CD4-positive, alpha-beta T cell treated with Interleukin-15 for 4 hours (primary cell): ENCODE measurements around the gene TSNAXIP1.
A peak's percentile ranks its signal among the peaks of the same experiment; 100 is the strongest.

Experiments
- DNase-seq: peaks from one replicate; pipeline ENCODE4 v3.0.0-alpha.2; 2020; ENCODE audit warnings: low spot score

Gene TSNAXIP1, protein sequence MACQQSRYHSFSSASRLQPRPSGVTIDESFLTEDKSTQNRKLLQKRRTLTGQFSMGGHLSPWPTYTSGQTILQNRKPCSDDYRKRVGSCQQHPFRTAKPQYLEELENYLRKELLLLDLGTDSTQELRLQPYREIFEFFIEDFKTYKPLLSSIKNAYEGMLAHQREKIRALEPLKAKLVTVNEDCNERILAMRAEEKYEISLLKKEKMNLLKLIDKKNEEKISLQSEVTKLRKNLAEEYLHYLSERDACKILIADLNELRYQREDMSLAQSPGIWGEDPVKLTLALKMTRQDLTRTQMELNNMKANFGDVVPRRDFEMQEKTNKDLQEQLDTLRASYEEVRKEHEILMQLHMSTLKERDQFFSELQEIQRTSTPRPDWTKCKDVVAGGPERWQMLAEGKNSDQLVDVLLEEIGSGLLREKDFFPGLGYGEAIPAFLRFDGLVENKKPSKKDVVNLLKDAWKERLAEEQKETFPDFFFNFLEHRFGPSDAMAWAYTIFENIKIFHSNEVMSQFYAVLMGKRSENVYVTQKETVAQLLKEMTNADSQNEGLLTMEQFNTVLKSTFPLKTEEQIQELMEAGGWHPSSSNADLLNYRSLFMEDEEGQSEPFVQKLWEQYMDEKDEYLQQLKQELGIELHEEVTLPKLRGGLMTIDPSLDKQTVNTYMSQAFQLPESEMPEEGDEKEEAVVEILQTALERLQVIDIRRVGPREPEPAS

DNA sequence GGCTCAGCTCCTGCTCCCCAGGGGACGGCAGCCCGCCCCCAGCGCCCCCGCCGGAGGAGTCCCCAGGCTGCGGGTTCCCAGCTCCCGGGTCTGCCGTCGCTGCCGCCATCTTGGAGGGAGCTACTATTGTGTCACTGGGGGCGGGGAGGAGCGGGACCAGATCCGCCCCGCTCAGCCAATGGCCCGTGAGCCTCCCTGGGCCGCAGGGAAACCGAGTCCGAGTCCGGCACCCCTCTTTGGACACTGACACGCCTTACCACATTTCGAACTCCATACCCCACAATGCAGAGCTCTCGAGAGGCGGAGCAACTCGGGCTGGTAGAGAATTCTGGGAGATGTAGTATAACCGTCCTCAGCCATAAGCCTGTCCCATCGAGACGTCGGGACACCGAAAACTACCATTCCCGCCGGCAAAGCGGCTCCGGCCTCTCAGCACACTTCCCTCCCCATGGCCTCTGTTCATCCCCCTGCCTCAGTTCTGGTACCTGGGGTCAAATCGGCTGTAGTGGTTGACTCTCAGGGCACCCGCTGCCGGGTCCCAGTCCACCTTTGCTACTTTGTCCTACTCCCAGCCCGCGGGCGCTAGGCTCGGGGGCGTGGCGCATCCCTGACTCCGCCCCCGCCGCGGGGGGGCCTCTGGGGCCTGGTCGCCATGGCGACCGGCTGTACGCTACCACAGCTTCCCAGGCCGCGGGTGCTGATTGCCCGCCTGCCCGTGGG is at the start of gene TSNAXIP1, which contains the start of gene RANBP10:
TSS of gene TSNAXIP1 (plus strand) at position 462 of the 720 bp plus-strand sequence. CDS start 261 bp downstream, outside the sequence.
TSS of gene RANBP10 (minus strand) at position 133 of the 720 bp plus-strand sequence. CDS start at position 109, 24 bp downstream.
- DNase-seq, result peak; percentile 98

DNA sequence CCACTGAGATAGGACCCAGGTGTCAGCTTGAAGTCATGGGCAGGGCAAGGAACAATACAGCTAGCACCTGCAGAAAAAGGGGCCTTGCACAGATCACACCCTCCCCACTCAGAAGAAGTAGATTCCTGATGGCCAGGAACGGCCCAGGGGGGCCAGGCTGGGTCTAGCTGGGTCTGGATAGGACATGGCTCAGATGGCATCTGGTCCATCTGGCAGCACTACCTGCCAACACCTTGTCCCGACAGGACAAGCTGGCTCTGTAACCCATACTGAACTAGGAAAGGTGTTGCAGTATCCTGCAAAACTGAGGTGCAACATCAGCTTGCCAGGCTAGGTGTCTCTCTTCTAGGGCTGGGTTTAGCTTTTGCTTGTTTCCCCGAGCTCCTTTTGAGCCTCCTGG is 48.7 kb upstream of the TSNAXIP1 start:
- DNase-seq, result no peak

DNA sequence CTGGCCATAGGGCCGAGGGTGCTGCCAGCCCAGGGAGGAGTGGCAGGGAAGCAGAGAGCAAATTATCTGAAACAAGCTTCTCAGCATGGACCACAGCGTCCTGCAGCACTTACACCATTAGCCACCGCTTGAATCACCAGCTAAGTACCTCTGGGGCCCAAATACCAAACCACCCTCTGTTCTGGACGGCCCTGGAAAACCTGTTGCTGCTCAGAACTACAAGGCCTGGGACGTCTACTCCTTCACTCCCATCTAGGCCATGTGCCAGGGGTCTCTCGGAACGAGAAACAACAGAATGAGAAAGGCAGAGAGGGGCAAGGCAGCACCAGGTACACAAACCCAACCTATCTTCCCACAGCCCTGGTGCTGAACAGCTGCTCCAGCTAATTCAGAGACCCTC is 47.7 kb upstream of the TSNAXIP1 start:
- no peak for DNase-seq

DNA sequence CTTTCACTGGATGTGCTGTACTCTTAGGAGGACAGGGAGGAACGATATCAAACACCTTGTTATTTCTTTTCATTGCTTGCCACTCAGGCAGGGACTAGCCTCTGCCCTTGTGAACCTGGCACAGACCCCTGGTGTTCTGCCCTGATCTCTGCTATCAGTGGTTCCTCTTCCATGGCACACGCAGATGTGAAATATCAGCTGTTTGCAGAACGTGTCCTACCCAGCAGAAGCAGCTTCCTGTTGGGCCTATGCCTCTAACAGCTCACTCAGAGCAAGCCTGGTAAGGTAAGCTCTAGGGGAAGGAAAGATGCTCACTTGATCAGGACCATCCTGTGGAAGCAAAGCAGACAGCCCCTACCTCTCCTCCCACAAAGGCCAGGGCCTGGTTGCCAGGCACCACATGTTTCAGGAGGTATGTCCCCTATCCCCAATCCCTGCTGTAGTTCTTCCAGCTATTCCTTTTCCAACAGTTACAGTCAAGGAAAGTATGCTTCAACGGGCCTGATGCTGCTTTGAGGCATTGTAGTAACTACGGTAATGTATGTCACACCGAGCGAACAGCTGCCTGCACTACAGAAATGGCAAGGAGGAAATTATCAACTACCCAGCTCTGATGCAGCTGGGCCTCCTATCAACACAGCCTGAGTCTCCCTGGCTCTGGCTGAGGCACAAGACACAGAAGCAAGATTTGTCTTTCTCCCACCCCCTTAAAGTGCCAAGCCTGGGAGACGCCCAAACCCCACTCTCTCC is 46.3 kb upstream of the TSNAXIP1 start:
- DNase-seq, result no peak

DNA sequence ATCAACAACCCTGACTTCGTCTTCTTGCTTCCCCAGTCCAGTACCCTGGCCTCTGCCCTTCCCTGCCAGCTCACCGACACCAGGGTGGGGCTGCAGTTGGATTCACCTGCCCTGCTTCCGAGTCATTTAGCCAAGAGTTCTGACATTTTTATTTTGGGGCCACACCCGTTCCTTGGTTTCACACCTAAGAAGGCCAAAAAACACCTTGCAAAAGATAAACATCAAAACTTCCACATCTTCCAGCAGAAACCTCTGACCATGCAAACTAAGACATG is 45.8 kb upstream of the TSNAXIP1 start:
- no peak for DNase-seq

DNA sequence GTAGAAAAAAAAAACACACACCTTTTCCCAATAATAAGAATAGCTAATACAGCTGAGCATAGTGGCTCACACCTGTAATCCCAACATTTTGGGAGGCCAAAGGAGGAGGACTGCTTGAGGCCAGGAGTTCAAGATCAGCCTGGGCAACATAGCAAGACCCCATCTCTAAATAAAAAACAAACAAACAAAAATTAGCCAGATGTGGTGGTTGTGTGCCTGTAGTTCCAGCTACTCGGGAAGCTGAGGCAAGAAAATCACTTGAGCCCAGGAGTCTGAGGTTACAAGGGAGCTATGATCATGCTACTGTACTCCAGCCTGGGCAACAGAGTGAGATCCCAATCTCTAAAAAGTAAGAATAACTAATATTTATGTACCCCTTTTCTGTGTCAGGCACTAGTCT is 44.8 kb upstream of the TSNAXIP1 start:
- no peak for DNase-seq

DNA sequence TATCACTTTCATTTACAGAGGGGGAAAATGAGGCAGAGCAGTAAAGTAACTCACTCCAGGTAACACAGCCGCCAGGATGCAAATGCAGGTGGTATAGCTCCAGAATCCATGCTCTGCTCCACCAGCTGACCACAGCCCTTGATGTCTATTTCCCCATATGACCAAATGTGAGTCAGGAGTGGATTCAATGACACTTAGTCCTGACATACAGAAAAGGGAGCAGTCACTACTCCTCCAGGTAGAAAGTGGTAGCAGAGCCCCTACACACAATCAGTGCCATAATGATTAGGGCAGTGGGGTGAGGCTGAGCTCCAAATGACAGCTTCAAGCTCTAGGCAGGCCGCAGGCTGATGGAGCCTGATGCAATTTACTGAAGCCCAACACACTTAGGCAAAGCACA is 44.3 kb upstream of the TSNAXIP1 start:
- DNase-seq, result no peak

DNA sequence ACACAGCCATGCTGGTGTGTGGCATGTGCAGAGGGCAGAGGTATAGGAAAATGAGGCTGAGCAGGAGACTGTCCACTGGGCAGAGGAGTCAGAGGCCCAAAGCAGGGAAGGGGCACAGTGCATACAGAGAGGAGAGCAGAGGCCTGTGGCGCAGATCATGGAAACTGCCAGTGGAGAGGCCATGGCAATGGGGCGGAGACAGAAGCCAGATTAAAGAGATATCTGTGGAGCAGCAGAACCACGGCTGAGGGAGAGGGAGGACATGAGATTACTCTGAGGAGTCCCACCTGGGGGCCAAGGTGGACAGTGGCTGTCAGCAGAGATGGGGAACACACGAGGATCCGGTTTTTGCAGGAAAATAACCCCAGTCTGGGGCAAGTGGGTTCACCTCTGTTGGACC is 43.6 kb upstream of the TSNAXIP1 start:
- DNase-seq, result no peak

DNA sequence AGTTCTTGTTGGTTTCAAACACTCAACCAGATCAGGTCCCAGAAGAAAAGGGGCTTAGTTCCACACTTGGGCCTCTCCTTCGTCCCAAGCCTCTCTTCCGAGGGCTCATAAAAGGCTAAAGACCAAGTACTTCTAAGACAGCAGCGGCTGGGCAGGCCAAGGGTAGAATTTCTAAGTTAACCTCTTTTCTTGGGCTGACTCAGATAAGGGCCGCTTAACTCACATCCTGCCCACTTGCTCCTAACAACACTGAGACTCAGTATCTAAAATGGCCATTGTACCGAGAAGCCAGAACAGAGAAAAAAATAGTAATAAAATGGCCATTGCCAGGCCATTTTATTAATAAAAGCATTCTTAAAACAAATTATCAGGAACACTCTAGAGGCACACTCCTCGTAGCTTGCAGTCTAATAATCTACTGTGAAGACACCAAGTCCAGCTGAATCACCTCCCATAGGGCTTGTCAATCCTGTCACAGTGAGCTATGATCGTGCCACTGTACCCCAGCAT is 42.5 kb upstream of the TSNAXIP1 start:
- DNase-seq, result no peak

DNA sequence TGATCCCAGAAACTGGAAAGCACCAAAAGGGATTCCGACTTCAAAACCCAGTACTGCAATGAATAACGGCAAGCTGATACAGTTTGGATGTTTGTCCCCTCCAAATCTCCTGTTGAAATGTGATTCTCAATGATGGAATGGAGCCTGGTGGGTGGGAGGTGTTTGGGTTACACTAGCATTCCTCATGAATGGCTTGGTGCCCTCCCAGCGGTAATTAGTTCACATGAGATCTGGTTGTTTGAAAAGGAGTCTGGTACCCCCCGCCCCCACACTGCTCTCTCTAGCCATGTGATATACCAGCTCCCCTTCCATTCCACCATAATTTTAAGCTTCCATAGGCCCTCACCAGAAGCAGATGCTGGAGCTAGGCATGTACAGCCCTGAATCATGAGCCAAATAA is 40.4 kb upstream of the TSNAXIP1 start:
- no peak for DNase-seq

DNA sequence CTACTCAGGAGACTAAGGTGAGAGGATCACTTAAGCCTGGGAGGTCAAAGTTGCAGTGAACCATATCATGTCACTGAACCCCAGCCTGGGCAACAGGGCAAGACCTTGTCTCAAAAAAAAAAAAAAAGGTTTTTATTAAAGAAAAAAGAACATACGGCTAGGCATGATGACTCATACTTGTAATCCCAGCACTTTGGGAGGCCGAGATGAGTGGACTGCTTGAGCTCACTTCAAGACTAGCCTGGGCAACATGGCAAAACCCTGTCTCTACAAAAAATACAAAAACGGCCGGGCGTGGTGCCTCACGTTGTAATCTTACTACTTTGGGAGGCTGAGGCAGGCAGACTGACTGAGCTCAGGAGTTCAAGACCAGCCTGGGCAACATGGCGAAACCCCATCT is 38.7 kb upstream of the TSNAXIP1 start:
- no peak for DNase-seq

DNA sequence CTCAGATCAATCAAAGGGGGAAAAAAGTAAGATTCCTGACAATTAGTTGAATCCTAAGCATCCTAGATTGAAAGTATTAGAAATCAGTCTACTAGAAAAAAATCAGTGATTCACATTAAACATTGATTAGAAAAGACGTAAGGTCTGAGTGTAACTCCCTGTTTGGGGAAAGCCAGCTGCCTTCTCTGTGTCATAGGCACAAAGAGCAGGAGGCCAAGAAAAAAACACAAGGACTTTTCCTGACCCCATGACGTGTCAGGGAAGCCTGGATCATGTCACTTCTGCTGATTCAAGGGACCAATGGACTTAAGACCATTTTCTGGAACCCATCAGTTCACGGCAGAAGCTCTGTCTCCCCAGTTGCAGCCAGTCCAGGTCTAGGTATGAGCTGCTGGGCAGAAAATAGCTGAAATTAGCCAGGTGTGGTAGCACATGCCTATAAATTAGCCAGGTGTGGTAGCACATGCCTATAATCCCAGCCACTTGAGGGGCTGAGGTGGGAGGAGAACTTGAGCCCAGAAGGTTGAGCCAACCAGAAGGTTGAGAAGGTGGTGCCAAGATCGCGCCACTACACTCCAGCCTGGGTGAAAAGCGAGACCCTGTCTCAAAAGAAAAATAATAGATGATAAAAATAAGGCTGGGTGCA is 36.2 kb upstream of the TSNAXIP1 start:
- DNase-seq, result no peak

DNA sequence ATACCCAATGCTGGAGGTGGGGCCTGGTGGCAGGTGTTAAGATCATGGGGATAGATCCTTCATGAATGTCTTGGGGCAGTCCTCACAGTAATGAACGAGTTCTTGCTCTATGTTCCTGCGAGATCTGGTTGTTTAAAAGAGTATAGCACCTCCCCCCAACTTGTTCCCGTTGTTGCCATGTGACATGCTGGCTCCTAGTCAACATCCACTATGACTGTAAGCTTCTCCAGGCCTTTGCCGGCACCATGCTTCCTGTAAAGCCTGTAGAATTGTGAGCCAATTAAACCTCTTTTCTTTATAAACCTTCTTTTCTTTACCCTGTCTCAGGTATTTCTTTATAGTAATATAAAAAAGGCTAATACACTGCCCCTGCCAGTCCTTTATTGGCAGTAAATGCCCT is 33.6 kb upstream of the TSNAXIP1 start:
- no peak for DNase-seq

DNA sequence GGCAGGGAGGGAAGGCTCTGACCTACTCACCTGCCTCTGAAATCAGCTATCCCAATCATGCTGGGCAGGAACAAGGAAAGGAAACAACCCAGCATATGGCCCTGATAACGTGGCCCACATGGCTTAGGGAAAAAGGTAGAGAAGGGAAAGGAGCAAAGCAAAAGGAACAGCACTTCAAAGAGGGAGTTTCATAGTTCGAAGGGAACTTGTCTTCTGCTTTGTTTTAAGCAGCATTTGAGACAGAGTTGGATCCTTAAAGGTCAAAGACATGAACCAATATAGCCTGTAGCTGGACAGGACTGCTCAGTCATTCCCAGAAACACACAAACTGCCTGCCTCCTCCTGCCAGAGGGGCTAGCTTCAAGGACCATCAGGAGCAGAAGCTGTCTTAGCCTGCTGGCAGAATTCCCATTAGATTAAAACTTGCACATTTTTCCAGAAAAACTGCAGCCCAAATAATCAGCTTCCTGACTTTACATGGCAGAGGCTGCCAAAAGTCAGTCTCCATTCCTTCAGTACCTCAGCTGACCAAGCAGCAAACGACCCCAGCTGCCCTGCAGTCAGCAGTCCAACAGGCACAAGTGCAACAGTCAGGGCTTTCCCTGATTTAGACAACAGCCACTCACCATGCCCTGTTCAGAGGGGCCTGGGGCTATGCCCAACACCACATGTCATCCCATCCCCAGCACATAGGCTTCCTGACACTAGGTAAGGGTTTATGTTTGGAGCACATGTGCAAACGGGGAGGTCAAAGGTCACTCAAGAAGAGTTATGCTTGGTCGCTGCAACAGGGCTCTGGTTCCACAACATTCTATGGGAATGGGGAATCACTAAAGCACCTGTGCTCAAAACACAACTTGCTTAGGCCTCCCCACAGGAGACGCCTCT is 32.9 kb upstream of the TSNAXIP1 start:
- DNase-seq, result no peak

DNA sequence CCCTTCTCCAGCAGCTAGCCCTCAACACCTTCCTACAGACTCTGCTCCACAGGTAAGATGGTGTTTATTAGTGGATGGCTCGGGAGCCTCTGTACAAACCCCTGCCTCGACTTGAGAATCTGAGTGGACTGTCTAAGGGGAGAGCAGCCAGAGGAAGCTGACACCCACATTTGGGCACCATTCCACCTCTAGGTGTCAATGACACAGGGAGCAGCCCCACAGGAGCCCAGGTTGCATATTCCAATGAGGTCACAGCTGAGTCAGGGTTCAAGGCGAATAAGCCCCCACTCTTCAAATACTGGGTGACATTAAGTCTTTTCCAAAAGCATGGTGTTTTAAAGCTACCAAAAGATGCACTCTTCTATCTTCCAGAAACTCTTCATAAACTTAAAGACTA is 32.2 kb upstream of the TSNAXIP1 start:
- DNase-seq, result no peak

DNA sequence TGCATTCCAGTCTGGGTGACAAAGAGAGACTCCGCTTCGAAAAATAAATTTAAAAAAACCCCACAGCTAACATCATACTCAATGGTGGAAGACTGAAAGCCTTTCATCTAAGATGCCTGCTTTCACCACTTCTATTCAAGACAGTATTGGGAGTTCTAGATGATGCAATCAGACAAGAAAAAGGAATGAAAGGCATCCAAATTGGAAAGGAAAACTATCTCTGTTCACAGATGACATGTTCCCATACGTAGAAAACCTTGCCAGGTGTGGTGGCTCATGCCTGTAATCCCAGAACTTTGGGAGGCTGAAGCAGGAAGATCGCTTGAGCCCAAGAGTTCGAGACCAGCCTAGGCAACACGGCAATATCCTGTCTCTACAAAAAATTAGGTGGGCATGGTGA is 31.4 kb upstream of the TSNAXIP1 start:
- DNase-seq, result no peak

DNA sequence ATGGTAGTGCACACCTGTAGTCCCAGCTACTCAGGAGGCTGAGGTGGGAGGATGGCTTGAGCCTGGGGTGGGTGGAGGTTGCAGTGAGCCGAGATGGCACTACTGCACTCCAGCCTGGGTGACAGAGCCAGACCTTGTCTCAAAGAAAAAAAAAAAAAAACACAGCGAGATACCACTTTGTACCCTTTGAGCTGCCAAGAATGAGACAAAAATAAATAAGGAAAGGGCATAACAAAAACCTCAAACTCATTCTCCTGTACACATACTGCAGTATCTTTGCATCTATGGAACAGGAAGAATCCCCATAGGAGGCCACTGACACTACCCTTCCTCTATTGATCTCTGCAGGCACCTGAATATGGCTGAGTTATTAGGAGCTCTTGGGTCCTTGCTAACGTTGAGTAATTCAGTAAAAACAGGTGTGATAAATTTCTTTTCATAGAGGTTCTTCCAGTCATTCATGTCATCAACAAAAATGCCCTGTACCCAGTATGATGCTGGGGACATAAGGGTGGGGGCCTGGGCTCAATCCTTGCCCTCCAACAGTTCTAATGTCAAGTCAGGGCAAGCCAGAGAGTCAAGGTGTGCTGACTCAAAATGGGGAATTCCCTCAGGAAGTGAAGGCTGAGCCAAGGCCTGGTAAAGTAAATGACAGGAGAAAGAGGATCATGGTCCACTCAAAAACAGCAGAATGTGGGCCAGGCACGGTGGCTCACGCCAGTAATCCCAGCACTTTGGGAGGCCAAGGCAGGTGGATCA is 27.3 kb upstream of the TSNAXIP1 start:
- DNase-seq, result no peak

DNA sequence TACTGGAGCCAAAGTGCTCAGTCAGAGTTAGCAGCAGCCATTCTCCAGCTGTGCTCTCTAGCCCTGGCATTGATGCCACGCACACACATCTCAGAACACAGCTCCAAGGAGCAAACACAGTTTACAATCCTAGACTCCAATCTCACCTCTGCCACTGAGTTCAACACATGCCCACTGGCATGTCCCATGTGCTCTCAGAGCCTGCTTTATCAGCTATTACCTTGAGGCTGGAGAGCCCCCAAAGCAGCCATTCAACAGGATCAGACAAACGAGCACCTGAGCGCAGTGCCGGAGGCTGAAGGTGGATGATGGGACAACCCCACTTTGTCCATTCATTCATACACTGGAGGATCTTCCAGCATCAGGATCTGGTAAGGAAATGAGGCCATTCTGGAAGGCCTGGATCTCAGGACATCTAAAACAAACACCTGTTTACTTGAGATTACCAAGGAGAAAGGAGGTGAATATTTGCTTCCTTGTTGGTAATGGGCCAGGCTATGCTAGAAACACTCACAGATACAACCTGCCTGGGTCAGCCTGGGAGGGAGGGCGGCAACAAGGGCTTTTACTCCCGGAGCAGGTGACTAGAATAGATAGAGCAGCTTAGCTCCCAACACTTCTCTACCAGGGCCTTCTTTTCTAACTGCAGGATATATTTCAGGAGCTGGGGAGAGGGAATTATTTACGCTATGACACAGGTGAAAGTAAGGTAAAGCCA is 25.7 kb upstream of the TSNAXIP1 start:
- no peak for DNase-seq

DNA sequence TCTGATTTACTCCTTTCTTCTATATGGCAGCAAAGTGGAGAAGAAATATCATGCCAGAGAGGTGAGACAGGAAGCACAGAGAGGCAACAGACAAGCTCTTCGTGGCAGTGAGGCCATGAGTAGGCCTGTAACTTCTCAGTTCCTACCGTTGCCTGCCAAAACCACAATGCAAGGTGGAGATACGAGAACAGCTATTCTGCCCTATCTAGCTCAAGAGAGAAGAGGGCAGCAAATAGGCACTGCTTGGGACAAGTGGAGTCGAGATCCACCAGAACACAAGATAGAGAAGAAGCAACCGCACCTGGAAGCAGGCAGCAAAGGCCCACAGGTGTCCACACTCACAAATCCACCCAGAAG is 25.1 kb upstream of the TSNAXIP1 start:
- peak; percentile 6 for DNase-seq
